Measurements from ENCODE around the gene ZNF146.

GRCh38 chr19:36252047-36252446 lies 37.1 kb downstream of the ZNF146 start:
- no peak for TF ChIP-seq POLR2A (IDR thresholded peaks at IDR 0.05; ENCODE audit: low read length)
- TF ChIP-seq GATA1 (IDR thresholded peaks at IDR 0.05; ENCODE audit: low read depth, low read length): no peak

Data from erythroblast (primary cell).